AG04450 (cell line): ENCODE results near the gene STARD9. TPM values are rescaled to one million over a fixed set of nuclear protein-coding genes. Genes with fewer than 3 reads are reported as not detected.

Experiments
- CTCF ChIA-PET: fragments of 300-600, 350-600 bp; formaldehyde crosslinking; extraction: SDS; loops from one replicate; lab custom pipeline; 2022; ENCODE audit warnings: antibody characterized with exemption, inconsistent platforms; lab: Charles Lee
- POLR2A ChIA-PET: fragments of 350-600 bp; formaldehyde crosslinking; extraction: SDS; loops from one replicate; lab custom pipeline; 2021; ENCODE audit warnings: antibody characterized with exemption, inconsistent platforms; lab: Yijun Ruan, JAX
- DNase-seq: peaks from one replicate; pipeline ENCODE4 v3.0.0-alpha.2; 2011; ENCODE audit warnings: low read depth, low spot score
- H3K27ac ChIP-seq: one replicate; pipeline ENCODE4 v1.5.1; 2012; ENCODE audit warnings: low read depth, low read length, control low read depth
- H3K27me3 ChIP-seq: one replicate; pipeline ENCODE4 v1.6.0; 2012; ENCODE audit warnings: low read length; ENCODE audit not compliant: control insufficient read depth, insufficient read depth
- H3K4me3 ChIP-seq: 2 replicates; pipeline ENCODE4 v1.5.1; 2011; ENCODE audit warnings: mild to moderate bottlenecking, low read depth, low read length, control low read depth
- H3K9me3 ChIP-seq: 2 replicates; pipeline ENCODE4 v1.5.1; 2012; ENCODE audit warnings: low read length; ENCODE audit not compliant: control insufficient read depth, insufficient read depth
- CTCF ChIP-seq: IDR thresholded peaks from 2 replicates; pipeline ENCODE4 v1.5.1; 2011; ENCODE audit warnings: low read depth, low read length, control low read depth, inconsistent platforms
- polyA plus RNA-seq: library from polyadenylated mRNA; depleted of rRNA; stranded (reverse); fragments of >200 nt; gene quantifications from 2 replicates; pipeline ENCODE4 v1.2.3, GENCODE V29; 2011

The STARD9 gene
- polyA plus RNA-seq, 1 experiment: 2.2 TPM

GRCh38 chr15:42547918-42548248, 27.5 kb upstream of the STARD9 start:
- ChIA-PET CTCF (interaction anchor here (1.1 to 2.8 kb wide), 2 partner anchors 12 to 104 kb away, joined by 3 to 7 read pairs; no protein-coding TSS in a partner anchor), POLR2A (interaction anchor here (0.6 to 1.9 kb wide), 5 partner anchors 9 to 1579 kb away, joined by 3 to 8 read pairs (median 5); partner anchors contain the start of genes SNAP23 and ZNF106)
- no peak for TF ChIP-seq CTCF
- no peak for DNase-seq
- Histone ChIP-seq H3K4me3 (peak overlapping the region; percentile 100), H3K27ac (peak overlapping the region; percentile 73), H3K27me3 (no peaks in the 10 kb centered on the region), H3K9me3 (no peaks in the 10 kb centered on the region; the same call in 1 of the 2 replicates)

GRCh38 chr15:42548249-42549031, 27.0 kb upstream of the STARD9 start, which contains the start of the genes HAUS2 and LRRC57:
HAUS2 (plus strand) TSS chr15:42548838; CDS start chr15:42548873, 35 bp downstream.
LRRC57 (minus strand) TSS chr15:42548793; CDS start chr15:42548434, 359 bp downstream.
- H3K27me3 ChIP-seq: no peaks in the 10 kb centered on the region
- peak within 1 kb of the TSS; percentile 100 for H3K4me3 ChIP-seq
- no peak for DNase-seq
- no peak for TF ChIP-seq CTCF
- peak within 1 kb of the TSS; percentile 73 for H3K27ac ChIP-seq
- POLR2A ChIA-PET: interaction anchor here (1.1 to 1.9 kb wide), 4 partner anchors 10 to 57 kb away, joined by 3 to 5 read pairs (median 4); partner anchors contain the start of genes SNAP23 and ZNF106
- H3K9me3 ChIP-seq: no peaks in the 10 kb centered on the region; the same call in 1 of the 2 replicates
- CTCF ChIA-PET: interaction anchor here (0.6 to 2.8 kb wide), 3 partner anchors 12 to 1660 kb away, joined by 3 to 7 read pairs (median 4); no protein-coding TSS in a partner anchor

- ChIA-PET CTCF (interaction anchor here (0.6 to 0.7 kb wide), 3 partner anchors 74 to 1660 kb away, joined by 3 to 5 read pairs (median 4); no protein-coding TSS in a partner anchor), POLR2A (interaction anchor here (1.2 to 1.9 kb wide), 3 partner anchors 38 to 58 kb away, joined by 3 to 5 read pairs (median 5); partner anchors contain the start of genes SNAP23 and ZNF106)
- H3K27me3 ChIP-seq: no peaks in the 10 kb centered on the region
Observed at GRCh38 chr15:42549032-42549491, 26.3 kb upstream of the STARD9 start.

GRCh38 chr15:42549741-42550392, 25.5 kb upstream of the STARD9 start:
- no peak for TF ChIP-seq CTCF
- DNase-seq: no peak
- Histone ChIP-seq H3K9me3 (no peaks in the 10 kb centered on the region; the same call in 1 of the 2 replicates), H3K27ac (no peak overlapping the region), H3K27me3 (no peaks in the 10 kb centered on the region), H3K4me3 (peak overlapping the region; percentile 100)
- ChIA-PET CTCF (interaction anchor here (0.6 to 0.7 kb wide), 2 partner anchors 74 to 341 kb away, joined by 3 to 5 read pairs; no protein-coding TSS in a partner anchor), POLR2A (no interaction called here)

More at GRCh38 chr15:42549032-42549491, 26.3 kb upstream of the STARD9 start:
- Histone ChIP-seq H3K4me3 (peak overlapping the region; percentile 100), H3K9me3 (no peaks in the 10 kb centered on the region; the same call in 1 of the 2 replicates), H3K27ac (peak overlapping the region; percentile 73)
- DNase-seq: no peak
- no peak for TF ChIP-seq CTCF
